SJCRH30 (cell line): ENCODE results near the gene SCAPER. TPM values are rescaled to one million over a fixed set of nuclear protein-coding genes. Genes with fewer than 3 reads are reported as not detected.
"Not testable (repeated sequence)": the region's sequence is repeated elsewhere in the genome, so short reads cannot be mapped to it uniquely, and the experiment has no call there.

ENCODE experiments used
- DNase-seq, 2 experiments: peaks; one replicate each; pipeline ENCODE4 v3.0.0-alpha.2; 2015 to 2020
- H3K27ac ChIP-seq: fragments of 250-450 bp; sonication (Bioruptor Pico); 2 replicates; pipeline ENCODE4 v1.5.1; 2020; ENCODE audit warnings: mild to moderate bottlenecking, moderate library complexity
- H3K27me3 ChIP-seq: fragments of 250-450 bp; sonication (Bioruptor Pico); 2 replicates; pipeline ENCODE4 v1.5.1; 2020; ENCODE audit warnings: mild to moderate bottlenecking, moderate library complexity
- H3K36me3 ChIP-seq: fragments of 250-450 bp; sonication (Bioruptor Pico); 2 replicates; pipeline ENCODE4 v1.5.1; 2020; ENCODE audit warnings: mild to moderate bottlenecking, moderate library complexity
- H3K4me1 ChIP-seq: fragments of 250-450 bp; sonication (Bioruptor Pico); 2 replicates; pipeline ENCODE4 v1.5.1; 2020; ENCODE audit warnings: mild to moderate bottlenecking, moderate library complexity
- H3K4me3 ChIP-seq: fragments of 250-450 bp; sonication (Bioruptor Pico); 2 replicates; pipeline ENCODE4 v1.5.1; 2020; ENCODE audit warnings: mild to moderate bottlenecking, moderate library complexity
- H3K9me3 ChIP-seq: fragments of 250-450 bp; sonication (Bioruptor Pico); replicated peaks from 2 replicates; pipeline ENCODE4 v1.5.1; 2020; ENCODE audit warnings: mild to moderate bottlenecking, moderate library complexity
- total RNA-seq: library from RNA; depleted of rRNA; stranded (reverse); fragments of >200 nt; shearing (Covaris generic); gene quantifications from 2 replicates; pipeline ENCODE4 v1.2.3, GENCODE V29; 2014

Gene SCAPER
- total RNA-seq, 1 experiment from 2014 or later: 15.1 TPM

DNA sequence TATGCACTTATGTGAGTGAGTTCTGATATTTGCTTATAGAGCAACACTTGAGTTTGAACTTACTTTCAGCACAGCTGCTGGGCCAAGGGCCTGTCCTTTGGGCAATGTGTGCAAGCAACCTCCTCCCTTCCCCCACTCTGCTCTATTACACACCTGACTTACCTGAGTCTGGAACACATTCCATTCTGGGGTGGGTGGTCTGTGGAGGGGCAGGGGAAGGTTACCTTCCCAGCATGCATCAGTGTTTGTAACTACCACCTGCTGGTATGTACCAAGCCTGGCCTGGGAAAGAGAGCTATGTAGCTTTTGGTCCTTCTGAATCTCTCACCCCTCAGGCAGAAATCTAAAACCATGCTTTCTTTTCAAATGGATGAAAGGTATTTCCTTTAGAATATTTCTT, 465.6 kb downstream of the SCAPER start:
- H3K4me1 ChIP-seq: no peaks in the 10 kb centered on the region
- H3K9me3 ChIP-seq: peaks cover 2% of the 10 kb centered on the region; the same call in 1 of the 2 replicates
- H3K27me3 ChIP-seq: no peaks in the 10 kb centered on the region
- H3K27ac ChIP-seq: no peak overlapping the region
- no peaks in the 10 kb centered on the region for H3K36me3 ChIP-seq
- no peak overlapping the region for H3K4me3 ChIP-seq
- no peak for DNase-seq

DNA sequence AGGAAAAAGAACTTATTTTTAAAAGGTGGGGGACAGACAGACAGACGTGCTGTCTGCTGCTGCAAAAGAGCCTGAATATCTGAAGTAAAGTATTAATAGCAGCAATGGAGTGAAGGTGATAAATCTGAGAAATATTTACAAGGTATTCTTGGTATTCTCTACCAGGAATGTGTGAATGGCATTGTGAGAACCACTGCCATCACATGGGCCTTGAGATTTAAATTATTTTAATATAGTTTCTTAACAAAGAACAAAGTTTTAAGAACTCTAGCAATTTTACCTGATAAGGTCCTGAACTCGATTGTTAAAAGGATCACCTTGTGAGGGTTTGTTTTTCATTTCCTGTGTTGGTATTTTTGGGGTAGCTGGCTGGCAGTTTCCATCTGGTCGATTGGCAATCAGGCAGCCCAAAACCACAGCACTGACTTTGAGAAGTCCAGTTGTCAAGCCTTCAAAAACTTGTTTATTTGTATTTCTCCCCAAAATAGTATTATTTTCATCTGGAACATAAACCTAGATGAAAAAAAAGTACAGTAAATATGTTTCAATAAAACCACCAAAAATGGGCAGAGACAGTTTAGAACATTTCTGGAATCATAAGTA, 471.2 kb downstream of the SCAPER start:
- no peak overlapping the region for H3K27ac ChIP-seq

DNA sequence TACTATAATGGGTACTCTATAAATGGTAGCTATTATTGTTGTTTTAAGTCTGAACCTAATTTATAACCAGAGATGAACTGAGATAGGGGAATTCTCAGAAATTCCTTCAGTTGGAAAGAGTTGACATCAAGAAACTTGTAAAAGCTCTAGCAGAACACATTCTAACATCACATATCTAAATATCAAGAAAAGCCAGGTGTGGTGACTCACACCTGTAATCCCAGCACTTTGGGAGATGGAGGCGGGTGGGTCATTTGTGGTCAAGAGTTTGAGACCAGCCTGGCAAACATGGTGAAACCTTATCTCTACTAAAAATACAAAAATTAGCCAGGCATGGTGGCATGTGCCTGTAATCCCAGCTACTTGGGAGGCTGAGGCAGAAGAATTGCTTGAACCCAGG, 472.1 kb downstream of the SCAPER start:
- H3K27ac ChIP-seq, H3K36me3 ChIP-seq, H3K4me1 ChIP-seq, H3K27me3 ChIP-seq, H3K4me3 ChIP-seq, H3K9me3 ChIP-seq, DNase-seq: not testable (repeated sequence)

More for the DNA sequence above, 471.2 kb downstream of the SCAPER start:
- no peak for DNase-seq
- Histone ChIP-seq H3K9me3 (no peaks in the 10 kb centered on the region; the same call in 1 of the 2 replicates), H3K4me1 (no peaks in the 10 kb centered on the region), H3K36me3 (no peaks in the 10 kb centered on the region), H3K27me3 (no peaks in the 10 kb centered on the region), H3K4me3 (no peak overlapping the region)

DNA sequence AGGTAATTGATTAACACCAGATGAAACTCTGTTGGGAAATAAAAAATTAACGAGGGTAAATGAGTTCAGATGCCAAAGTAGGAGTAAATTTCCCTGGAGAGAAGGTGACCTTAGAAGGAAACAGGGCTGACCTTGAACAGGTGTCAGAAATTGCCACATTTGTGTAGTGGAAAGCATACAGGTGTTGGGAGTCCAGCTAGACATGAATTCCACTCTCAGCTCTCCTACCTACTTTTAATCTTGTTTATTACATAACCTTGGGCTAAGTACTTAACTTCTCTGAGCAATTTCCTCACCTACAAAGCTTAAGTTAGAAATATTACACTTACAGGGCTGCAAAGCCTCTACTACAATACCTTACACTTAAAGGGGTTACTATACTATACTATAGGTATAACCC, 472.5 kb downstream of the SCAPER start:
- no peaks in the 10 kb centered on the region for H3K4me1 ChIP-seq
- H3K9me3 ChIP-seq: no peaks in the 10 kb centered on the region; the same call in 1 of the 2 replicates
- no peaks in the 10 kb centered on the region for H3K36me3 ChIP-seq
- no peaks in the 10 kb centered on the region for H3K27me3 ChIP-seq
- no peak overlapping the region for H3K4me3 ChIP-seq
- H3K27ac ChIP-seq: no peak overlapping the region
- DNase-seq: no peak

DNA sequence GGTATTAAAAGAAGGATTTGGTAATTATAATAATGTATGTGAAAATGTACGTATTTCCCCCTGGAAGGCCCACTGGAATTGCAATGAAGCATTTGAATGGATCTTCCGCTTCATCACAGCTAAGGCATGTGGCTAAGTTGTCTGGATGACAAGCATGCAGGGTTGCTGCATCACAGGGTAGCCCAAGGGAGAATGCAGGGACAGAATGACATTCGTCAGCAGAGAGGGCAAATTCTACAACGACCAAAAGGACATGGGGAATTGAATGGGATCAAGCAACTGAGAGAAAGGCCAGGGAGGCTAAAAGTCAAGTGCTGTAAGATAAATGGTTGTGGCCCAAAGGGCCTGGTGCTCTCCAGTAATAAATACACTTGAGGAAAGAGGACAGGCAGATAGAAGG, 473.2 kb downstream of the SCAPER start:
- Histone ChIP-seq H3K4me1 (no peaks in the 10 kb centered on the region), H3K27ac (no peak overlapping the region), H3K36me3 (no peaks in the 10 kb centered on the region), H3K27me3 (no peaks in the 10 kb centered on the region), H3K9me3 (no peaks in the 10 kb centered on the region; the same call in 1 of the 2 replicates), H3K4me3 (no peak overlapping the region)
- no peak for DNase-seq

DNA sequence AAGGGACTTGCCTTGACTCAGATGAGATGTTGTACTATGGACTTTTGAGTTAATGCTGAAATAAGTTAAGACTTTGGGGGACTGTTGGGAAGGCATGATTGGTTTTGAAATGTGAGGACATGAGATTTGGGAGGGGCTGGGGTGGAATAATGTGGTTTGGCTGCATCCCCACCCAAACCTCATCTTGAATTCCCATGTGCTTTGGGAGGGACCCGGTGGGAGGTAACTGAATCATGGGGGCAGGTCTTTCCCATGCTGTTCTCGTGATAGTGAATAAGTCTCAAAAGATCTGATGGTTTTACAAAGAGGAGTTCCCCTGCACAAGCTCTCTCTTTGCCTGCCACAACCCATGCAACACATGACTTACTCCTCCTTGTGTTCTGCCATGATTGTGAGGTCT, 474.4 kb downstream of the SCAPER start:
- not testable (repeated sequence) for H3K27ac ChIP-seq, H3K4me1 ChIP-seq, H3K27me3 ChIP-seq, H3K4me3 ChIP-seq, DNase-seq, H3K9me3 ChIP-seq, H3K36me3 ChIP-seq

DNA sequence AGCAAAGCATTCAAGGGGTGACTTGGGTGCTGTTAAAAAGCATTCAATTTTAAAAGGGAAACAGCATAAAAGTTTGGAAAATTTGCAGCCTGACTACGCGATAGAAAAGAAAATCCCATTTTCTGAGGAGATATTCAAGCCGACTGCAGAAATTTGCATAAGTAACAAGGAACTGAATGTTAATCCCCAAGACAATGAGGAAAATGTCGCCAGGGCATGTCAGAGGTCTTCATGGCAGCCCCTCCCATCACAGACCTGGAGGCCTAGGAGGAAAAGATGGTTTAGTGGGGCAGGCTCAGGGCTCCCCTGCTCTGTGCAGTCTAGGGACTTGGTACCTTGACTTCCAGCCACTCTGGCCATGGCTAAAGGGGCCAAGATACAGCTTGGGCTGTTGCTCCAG, 475.5 kb downstream of the SCAPER start:
- no peak overlapping the region for H3K27ac ChIP-seq
- H3K4me3 ChIP-seq: no peak overlapping the region
- no peaks in the 10 kb centered on the region for H3K27me3 ChIP-seq
- no peak for DNase-seq
- H3K36me3 ChIP-seq: no peaks in the 10 kb centered on the region
- no peaks in the 10 kb centered on the region for H3K9me3 ChIP-seq
- H3K4me1 ChIP-seq: no peaks in the 10 kb centered on the region

DNA sequence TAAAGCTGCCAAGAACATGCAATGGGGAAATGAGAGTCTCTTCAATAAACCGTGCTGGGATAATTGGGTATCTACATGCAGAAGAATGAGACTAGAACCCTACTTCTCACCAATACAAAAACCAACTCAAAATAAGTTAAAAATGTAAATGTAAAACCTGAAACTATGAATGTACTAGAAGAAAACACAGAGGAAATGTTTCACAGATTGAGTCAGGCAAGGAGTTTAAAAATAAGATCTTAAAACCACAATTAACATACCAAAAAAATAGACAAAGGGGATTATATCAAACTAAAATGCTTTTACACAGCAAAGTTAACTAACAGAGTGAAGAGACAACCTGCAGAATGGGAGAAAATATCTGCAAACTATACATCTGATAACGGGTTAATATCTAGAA, 478.2 kb downstream of the SCAPER start:
- Histone ChIP-seq H3K27me3 (no peaks in the 10 kb centered on the region), H3K4me3 (no peak overlapping the region), H3K36me3 (no peaks in the 10 kb centered on the region), H3K9me3 (no peaks in the 10 kb centered on the region), H3K27ac (no peak overlapping the region), H3K4me1 (no peaks in the 10 kb centered on the region)
- DNase-seq: no peak

DNA sequence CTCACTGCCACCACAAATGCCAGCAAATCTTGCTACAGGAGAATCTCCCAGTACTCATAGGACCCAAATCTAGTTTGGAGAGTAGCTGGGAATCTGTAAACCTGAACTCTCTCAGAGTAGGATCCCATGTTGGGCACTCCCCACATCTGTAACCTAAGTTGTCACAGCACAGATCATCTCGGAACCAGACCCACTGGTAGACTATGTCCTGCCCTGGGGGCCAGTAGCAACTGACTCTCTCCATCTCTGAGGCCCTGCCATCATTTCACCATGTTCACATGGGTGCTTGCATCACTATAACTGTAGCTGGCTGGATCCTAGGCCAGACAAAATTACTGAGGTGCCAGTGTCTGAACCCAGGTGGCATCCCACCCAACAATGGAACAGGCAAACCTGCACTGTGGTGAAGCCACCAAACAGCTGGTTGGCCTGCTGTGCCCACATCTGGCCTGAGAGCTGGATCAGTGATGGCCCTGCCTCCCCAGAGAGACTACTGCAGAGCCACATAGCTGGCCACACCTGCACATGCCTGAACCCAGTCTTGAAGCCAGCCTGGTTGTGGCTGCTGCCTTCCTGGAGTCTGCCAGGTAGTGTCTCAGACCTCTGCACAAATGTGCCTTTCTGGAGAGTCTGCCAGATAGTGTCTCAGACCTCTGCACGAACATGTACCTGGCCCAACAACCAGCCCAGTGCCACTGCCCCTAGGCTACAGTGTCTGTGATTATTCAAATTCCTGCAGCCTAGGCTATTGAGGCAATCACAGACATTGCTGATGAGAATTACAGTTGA, 486.6 kb downstream of the SCAPER start:
- Histone ChIP-seq H3K27ac (no peak overlapping the region), H3K4me3 (no peak overlapping the region), H3K9me3 (no peaks in the 10 kb centered on the region), H3K27me3 (no peaks in the 10 kb centered on the region), H3K4me1 (no peaks in the 10 kb centered on the region), H3K36me3 (no peaks in the 10 kb centered on the region)
- DNase-seq: no peak

DNA sequence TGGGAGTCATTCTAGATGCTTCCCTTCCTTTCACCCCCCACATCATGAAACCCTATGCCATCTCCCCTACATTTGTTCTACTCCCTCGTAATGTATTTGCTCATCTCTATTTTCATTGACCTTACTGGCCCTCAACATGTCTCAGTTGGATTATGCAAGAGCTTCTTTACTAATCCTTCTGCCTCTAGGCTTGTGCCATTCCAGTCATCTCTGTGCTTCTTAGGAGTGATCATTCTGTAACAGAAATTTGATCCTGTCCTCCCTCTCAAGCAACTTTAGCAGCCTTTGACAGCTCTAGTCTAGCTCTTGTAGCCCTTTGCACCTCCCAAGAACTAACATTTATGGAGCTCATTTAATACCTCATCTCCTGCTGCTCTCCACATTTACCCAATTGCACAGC, 503.9 kb downstream of the SCAPER start:
- Histone ChIP-seq H3K4me3 (no peak overlapping the region), H3K4me1 (no peaks in the 10 kb centered on the region), H3K9me3 (no peaks in the 10 kb centered on the region), H3K27me3 (no peaks in the 10 kb centered on the region), H3K27ac (no peak overlapping the region), H3K36me3 (no peaks in the 10 kb centered on the region)
- DNase-seq: peak in 1 of 2 experiments; percentile 25

DNA sequence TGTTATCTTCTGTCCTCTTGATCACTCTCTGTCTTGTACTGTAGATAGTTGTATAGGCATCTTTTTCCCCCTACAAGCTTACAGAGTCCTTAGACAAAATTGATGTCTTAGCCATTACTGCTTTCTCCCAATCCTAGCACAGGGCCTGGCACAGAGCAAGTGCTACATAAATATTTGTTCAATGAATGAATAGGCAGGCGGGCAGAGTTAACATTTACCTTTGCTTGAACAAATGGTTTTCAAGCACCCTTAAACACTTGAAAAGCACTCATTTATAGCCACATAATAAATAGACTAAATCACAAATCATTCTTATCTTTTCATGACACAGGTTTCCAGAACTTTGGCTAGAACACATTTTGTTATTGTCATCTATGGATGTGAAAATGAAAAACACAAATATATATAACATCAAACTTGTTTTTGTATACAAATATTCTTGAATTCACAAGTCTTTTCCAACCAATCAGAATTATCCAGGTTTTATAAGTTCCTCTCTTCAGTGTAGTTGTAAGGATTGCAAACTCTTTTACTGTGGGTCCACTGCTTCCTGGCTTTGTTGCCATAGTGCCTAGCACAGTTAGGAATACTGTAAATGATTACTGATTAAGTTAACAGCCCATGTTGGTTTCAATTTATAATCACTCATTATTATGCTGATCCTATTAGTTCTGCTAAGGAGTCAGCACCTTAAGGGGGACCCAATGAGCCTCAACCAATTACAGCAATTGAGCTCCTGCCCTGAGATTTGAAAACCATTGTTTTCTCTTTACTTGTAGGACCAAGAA, 506.6 kb downstream of the SCAPER start:
- H3K27me3 ChIP-seq: no peaks in the 10 kb centered on the region
- no peak overlapping the region for H3K27ac ChIP-seq
- DNase-seq: no peak
- H3K9me3 ChIP-seq: no peaks in the 10 kb centered on the region
- H3K36me3 ChIP-seq: no peaks in the 10 kb centered on the region
- H3K4me3 ChIP-seq: no peak overlapping the region
- H3K4me1 ChIP-seq: peaks cover 6% of the 10 kb centered on the region; the same call in 1 of the 2 replicates

DNA sequence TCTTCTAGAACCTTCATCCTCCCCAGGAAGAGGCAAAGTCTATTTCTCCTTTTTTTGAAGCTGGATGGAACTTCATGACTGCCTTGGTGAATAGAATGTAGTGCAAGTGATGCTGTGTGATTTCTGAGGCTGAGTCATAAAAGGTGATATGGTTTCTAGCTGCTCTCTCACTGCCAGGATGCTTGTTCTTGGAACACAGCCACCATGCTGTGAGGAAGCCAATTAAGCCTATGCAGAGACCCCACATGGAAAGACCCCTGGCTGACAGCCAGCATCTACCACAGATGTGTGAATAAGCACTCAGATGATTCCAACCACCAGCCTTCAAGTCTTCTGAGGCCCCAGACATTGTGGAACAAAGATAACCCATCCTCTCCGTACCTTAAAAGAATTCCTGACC, 511.5 kb downstream of the SCAPER start:
- Histone ChIP-seq H3K27me3 (no peaks in the 10 kb centered on the region), H3K4me3 (no peak overlapping the region), H3K36me3 (no peaks in the 10 kb centered on the region), H3K27ac (no peak overlapping the region), H3K9me3 (no peaks in the 10 kb centered on the region), H3K4me1 (peaks cover 6% of the 10 kb centered on the region; the same call in 1 of the 2 replicates)
- peak; percentile 80 to 84 for DNase-seq

DNA sequence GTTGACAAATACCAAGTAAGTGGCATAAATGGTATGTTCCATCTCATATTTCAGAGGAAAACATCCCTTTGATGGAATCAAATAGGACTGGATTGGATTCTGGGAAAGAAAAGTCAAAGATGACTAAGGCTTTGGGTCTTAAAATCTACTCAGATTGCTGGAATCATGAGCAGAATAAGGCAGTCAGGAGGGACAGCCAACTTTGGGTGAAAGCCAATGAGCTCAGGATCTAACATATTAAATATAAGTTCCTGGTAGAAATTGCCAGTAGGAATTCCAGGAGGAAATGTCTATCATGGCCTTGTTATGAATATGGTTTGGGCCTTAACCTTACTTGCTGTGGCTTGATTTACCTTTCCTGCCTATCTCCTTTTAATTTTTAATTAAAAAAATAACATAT, 513.3 kb downstream of the SCAPER start:
- Histone ChIP-seq H3K4me3 (no peak overlapping the region), H3K27ac (no peak overlapping the region), H3K36me3 (no peaks in the 10 kb centered on the region), H3K9me3 (no peaks in the 10 kb centered on the region), H3K27me3 (no peaks in the 10 kb centered on the region), H3K4me1 (peaks cover 6% of the 10 kb centered on the region; the same call in 1 of the 2 replicates)
- no peak for DNase-seq

DNA sequence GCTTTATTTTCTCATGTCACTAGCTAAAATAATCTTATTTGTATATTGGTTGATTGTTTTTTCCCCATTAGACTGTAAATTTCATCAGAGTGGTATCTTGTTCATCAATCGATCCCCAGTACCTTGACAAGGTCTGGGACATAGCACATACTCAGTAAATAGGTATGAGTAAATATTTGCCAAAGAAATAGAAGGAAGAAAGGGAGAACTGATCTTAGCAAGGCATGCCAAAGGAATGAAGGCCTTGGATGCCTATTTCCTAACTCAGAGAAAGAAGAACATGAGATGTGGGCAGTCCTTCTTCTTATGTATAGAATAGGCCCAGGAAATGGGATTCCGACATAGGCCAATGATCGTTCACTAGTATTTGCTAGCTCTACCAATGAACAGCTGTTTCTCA, 513.8 kb downstream of the SCAPER start:
- Histone ChIP-seq H3K27me3 (no peaks in the 10 kb centered on the region), H3K27ac (no peak overlapping the region), H3K4me3 (no peak overlapping the region), H3K9me3 (no peaks in the 10 kb centered on the region), H3K4me1 (peaks cover 6% of the 10 kb centered on the region; the same call in 1 of the 2 replicates), H3K36me3 (no peaks in the 10 kb centered on the region)
- DNase-seq: no peak

DNA sequence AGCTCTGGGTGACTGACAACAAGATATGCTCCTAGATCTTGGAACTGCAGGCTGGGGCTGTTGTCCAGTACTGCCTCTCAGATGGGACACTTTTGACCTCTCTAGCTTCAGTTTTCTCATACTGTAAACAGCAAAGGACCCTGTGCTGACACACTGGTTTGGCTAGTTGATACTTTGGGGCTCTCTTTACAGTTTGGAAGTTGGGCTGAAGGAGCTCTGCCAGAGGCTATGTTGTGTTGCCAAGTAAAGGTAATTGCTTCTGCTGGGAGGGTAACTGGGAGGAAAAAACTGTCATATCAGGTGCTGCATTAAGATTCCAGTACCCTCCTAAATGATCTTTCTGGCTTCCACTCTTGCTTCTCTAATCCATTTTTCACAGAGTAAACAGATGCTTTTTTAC, 514.6 kb downstream of the SCAPER start:
- no peaks in the 10 kb centered on the region for H3K9me3 ChIP-seq
- H3K27me3 ChIP-seq: no peaks in the 10 kb centered on the region
- no peak overlapping the region for H3K4me3 ChIP-seq

More for the DNA sequence above, 514.6 kb downstream of the SCAPER start:
- no peak for DNase-seq
- no peaks in the 10 kb centered on the region for H3K36me3 ChIP-seq
- H3K27ac ChIP-seq: no peak overlapping the region
- H3K4me1 ChIP-seq: peaks cover 6% of the 10 kb centered on the region; the same call in 1 of the 2 replicates
